UCSD-AML1 (cell line): ENCODE data around the gene ADAM12.
"Not testable (repeated sequence)": the region's sequence is repeated elsewhere in the genome, so short reads cannot be mapped to it uniquely, and the experiment has no call there.

Experiments
- DNase-seq: peaks from one replicate; lab custom pipeline; 2025; ENCODE audit not compliant: unreplicated experiment; lab: John Stamatoyannopoulos, UW

ADAM12 gene

DNA sequence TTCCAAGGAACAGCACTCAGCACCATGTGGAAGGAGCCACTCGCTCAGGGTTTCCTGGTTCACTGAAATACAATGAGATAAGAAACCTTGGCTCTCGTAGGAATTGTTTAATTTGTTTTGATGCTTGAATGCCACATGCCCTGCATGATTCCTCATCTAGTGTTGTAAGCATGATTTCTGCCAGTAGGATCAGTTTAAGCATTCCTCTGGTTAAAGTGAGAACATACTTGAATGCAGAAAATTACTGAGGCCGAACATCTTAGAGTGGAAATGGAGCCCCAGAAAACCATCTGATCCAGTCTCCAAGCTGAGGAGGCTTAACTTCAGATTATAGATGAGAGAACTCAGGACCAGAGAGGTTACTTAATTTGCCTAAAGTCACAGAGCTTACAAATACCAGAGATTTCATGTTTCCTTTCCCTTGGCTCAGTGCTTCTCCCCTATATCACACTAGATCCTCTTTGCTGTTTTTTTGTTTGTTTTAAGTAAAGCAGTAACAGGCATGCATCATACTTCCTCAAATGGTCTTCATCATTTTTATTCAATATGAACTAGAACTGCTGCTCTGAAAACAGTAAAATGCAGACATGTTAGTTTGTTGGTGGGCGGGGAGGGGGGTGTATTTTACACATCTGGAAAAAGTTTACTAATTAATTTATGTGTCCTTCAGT is 125.1 kb downstream of the ADAM12 start:
- DNase-seq = no peak

DNA sequence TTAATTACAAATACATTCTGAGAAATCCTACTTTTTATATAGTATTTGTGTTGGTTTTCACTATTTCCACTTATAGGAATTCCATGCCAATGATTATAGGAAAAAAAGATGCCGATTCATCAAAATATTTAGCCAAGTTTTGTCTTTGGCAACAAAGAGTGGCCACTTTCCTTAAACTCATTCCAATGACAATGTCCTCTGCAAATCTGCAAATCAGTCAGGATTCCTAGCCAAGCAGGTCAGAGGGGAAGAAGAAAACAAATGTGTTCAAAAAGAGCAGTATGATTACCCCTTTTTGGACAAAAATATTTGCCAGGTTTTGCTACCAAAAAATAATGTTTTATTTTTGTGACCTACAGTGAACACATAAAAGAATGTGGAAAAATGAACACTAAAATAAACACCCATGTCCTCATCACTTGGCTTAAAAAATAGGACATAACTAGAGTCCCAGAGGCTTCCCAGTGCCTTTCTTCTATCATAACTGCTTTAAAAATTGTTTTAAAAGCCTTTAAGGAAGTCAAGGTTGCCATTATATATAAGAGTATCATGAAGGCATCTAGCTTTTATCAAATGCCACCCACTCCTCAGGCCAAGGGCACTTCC is 125.9 kb downstream of the ADAM12 start:
- DNase-seq = no peak

DNA sequence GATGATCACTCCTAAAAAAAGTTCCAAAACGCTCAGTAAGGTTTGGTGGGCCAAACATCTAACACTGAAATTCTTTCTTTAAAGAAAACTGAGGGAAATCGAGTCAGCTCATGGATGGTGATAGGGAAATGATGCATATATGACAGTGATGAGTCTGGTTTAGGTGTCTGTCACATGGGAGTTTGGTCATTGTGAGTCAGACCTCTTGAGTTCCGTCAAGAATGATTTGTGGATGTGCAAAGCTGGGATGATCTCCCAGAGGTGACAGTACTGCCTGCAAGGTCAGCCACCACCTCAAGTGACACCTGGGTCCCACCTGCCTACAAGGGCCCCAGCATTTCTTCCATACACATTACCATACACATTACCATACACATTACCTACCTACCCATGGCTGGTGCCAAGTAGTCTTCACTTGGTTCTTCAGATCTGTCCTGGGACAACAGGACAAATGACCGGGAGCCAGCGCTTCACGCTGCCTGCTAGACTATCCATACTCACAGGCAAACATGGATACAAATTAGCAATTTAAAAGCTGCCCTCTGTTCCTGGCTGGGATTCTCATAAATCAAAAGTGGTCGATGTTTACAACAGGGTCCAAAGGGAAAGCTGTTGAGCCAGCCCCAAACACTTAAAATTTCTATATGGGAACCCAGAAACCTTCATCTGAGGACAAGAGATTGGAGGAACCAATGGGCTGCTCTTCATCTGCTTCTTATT is 128.4 kb downstream of the ADAM12 start:
- DNase-seq = no peak

DNA sequence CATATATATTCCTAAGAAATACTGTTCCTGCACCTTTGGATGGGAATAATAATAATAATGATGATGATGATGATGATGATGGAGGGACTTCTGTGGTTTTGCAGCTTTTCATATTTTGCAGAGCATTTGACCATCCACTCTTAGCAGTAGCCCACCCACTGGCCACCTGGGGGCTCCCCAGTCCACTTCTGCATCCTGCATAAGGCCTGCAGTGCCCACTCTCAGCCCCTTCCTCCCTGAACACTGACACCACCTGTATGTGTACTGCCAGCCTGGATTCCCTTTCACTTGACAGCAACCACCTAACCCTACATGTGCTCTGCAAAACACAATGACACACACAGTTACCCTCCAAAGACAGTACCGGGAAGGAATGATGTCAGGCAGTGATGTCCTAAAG is 131.4 kb downstream of the ADAM12 start:
- no peak for DNase-seq

DNA sequence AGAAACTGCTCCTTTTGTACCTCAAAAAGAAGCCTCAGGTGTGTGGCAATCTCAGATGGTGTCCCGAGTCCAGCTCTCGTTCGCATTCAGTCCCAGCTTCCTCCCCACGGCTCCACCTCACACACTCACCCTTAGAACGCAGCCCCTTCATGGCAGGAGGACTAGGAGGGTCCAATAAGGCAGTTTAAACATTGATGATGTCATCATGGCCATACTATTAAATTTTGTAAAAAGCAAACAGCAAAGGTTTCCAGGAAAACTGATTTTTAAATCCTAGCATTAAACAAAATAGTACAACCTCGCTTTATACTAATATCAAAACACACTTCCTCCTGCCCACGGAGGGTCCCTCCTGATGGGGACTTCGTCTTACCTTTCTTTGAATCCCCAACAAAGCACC is 133.0 kb downstream of the ADAM12 start:
- no peak for DNase-seq

DNA sequence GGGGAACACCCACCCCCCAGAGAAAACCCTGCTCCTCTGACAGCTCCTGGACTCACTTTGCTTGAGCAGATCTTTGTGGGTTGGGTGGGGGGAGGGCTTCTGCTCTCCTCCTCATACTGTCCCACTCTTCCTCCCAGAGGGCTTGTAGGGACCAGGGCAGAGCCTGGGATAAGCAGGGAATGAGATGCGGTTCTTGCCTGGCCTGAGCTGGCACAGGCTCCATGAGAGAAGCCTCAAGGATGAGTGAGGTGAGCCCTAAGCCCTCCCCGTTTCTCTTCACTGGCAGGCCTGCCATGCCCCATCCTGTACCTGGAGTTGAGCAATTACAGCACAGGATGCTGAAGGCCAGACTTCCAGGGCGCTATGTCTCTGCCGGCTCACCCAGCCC is 134.7 kb downstream of the ADAM12 start:
- no peak for DNase-seq

DNA sequence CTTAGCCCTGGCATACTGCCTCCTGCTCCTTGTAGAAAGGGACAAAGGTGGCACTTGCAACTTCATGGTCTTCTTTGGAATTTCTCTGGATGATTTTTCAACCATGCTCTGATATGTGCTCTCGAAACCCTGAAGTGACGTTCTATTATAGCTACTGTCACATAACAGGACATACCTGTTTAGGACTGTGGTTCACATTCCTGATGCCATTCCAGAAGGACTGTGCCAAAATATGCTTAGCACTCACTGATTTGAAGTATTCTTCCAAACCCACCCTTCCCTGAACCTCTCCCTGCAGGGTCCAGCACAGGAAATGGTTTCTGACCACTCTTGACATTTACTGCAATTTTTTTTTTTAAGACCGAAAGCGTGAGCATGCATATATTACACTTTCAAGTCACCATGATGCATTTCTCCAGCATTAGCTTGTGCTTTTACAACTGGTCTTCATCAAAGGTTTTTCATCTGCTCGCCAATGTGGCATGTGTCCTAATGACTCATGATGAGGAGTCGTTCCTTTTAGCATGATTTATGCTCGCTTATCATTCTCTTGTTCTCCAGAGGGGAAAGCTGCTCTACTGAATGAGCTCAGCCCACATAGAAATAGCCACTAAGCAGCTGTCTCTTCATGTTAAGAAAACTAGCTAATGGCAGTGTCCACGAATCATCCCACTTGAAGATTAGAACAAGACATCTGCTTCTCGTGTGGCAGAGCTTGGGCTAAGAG is 135.2 kb downstream of the ADAM12 start:
- no peak for DNase-seq

DNA sequence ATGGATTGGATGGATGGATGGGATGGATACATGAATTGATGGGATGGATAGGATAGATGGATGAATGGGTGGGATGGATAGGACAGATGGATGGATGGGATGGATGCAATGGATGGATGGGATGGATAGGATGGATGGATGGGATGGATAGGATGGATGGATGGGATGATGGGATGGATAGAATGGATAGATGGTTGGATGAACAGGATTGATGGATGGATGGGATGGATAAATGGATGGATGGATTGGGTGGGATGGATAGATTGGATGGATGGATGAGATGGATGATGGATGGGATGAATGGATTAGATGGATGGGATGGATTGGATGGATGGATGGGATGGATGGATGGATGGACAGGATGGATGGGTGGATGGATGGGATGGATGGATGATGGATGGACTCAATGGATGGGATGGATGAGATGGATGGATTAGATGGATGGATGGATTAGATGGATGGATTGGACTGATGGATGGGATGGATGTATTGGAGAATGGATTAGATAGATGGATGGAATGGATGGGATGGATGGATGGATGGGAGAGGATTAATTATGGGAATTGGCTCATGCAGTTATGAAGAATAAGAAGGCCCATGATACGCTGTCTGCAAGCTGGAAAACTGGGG is 136.4 kb downstream of the ADAM12 start:
- DNase-seq = no peak

DNA sequence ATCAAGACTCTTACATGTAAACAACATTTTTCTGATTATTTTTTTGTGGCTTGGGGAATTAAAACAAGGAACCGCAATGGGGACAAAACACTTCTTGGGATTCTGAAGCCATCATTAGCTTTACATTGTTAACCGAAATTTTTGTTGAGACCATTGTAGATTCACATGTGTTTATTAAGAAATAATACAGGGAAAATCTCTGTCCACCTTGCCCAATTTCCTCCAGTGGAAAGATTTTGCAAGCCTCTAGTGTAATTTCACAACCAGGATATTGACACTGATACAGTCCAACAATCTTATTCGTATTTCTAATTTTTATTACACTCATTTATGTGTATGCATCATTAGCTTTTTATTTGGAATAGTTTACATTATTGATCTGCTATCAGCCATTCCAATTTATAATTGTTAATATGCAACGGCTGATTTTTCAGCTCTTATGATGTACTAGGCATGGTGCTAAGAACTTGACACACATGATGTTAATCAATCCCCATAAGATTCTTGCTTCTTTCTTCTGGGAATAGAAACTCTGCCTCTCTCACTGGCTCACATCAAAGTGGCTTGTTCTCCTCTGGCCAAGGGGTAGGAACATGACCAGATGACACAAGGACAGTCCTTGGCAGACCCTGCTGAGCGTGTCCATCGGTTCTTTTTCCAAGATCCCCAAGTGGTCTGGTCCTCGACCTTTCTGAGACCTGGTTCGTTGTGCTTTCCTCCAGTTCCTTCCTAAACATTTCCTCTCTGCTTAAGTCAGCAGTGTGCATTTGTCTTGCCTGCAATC is 137.6 kb downstream of the ADAM12 start:
- DNase-seq = no peak

DNA sequence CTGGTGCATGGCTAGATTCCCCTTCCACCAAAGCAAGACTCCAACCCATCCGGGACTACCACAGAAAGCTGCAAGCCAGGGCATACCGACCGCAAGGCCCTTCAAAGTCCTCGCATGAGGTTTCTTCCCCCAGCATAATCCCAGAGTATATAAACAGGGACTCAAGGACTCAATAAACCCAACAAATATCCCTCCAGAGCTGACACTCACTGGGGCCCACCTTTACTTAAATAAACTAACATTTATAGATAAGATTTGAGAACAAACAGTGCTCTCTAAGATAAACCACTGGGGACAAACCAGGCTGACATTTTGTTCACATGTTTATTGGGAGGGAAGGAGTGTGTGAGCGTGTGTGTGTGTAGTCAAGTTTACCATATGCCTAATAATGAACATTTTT is 138.2 kb downstream of the ADAM12 start:
- DNase-seq = no peak

DNA sequence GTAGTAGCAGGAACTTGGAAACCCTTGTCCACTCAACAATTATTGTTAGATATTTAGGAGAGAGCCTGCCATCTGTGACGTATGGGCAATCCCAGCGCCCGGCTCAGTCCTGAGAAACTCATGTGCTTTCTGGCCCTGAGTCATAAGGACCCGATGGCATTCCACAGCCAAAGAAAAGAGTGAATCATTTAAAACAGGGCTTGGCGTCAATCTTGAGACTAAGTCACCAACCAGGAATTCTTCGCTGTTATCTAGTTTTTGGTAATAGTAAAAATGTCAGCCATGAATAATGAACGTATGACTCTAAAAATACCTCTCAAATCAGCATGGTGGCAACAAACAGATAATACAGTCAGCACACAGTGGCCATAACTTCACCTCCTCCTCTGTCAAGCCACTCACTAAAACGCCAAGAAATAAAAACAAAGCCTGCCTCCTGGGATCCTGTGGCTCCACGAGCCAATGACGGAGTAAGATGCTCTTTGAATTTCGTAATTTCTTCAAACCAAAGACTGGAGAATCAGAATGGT is 140.8 kb downstream of the ADAM12 start:
- DNase-seq = no peak

DNA sequence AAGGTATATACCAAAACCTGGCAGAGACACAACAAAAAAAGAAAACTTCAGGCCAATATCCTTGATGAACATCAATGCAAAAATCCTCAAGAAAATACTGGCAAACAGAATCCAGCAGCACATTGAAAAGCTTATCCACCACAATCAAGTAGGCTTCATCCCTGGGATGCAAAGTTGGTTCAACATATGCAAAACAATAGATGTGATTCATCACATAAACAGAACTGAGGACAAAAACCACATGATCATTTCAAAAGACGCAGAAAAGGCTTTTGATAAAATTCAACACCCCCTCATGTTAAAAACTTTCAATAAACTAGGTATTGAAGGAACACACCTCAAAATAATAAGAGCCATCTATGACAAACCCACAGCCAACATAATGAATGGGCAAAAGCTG is 141.9 kb downstream of the ADAM12 start:
- DNase-seq = not testable (repeated sequence)

DNA sequence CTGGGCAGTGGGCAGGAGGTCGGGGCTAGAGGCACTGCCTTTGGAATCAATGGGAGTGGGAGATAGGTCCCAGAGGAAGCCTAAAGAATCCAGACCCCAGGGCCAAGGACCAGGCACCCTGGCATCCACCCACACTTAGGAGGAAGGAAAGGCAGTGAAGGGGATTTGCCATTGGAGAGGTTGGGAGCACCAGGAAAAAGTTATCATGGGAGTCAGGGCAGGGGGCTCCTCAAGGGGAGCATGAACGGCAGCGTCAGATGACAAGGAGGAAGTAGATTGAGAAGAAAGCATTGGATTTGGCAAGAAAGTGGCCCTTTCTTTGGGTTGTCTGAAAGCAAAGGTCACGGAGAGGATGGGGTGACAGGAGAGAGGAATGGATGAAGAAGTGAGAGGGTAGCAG is 142.8 kb downstream of the ADAM12 start:
- no peak for DNase-seq

DNA sequence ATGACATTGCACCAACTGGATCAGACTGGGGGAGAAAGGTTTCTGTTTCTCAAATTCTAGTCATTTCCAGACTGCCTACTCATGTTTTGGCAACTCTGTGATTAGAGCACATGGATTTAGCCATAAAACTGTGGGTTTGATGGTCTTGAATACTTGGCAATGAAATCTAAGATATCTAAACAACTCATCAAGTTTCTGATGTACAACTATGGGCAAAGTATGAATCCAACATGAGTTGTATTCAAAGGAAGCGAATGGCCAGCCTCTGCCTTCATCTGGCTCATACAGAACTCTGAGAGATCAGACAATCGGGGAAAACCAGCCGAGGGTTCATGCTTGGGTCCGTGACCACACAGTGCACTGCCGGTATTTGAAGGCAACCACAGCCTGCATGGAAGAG is 144.3 kb downstream of the ADAM12 start:
- DNase-seq = no peak

DNA sequence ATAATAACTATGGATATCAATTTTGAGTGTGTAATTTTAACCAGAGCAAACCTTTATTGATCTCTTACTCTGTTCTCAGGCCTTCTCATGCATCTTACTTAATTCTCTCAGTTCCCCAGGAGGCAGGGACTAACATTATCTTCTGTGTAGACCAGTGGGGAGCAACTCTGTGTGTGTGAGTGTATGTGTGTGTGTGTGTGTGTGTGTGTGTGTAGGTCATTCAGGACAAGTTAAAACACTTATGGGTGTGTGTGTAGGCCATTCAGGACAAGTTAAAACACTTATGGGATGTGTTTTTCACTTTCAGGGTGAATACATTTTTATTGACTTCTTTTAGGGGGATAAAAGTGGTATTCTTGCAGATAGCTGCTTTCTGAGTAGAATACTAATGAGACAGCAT is 145.0 kb downstream of the ADAM12 start:
- DNase-seq = no peak

DNA sequence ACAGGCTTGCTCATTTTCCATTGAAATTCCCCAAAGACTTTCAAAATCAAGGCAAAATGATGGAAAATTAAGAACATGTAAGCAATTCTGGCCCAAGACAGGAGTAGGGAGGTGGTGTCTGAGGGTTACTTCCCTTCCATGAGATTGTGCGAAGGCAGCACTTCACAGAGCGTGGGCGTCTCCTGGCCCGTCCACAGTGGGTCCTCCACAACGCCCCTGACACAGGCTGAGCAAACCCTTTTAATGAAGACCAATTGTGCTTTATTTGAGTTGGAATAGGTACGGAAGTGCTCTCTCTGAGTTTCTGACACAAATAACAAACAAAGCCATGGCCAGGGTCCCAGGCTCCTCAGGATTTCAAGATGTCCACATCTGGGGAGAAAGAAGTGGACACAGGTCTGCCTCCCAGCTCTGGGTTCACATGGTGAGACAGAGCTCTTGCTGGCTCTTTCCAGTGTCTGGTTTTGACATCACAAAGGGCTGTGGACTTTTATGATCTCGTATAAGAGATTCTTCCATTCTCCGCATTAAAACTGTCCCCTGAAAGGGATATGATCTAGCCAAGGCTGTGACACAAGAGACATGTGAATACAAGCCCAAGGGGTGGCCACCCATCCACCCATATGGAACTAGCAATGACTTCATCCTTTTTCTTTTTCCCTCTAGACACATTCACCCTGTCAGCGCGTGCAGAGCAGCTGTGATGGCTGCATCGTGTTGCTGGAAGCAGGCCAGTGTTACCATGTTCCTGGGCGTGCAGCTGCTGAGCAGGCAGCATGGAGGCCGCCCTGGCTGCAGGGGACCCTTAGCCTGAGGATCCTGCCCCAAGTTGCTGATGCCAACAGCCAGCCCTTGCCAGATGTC is 145.6 kb downstream of the ADAM12 start:
- no peak for DNase-seq

DNA sequence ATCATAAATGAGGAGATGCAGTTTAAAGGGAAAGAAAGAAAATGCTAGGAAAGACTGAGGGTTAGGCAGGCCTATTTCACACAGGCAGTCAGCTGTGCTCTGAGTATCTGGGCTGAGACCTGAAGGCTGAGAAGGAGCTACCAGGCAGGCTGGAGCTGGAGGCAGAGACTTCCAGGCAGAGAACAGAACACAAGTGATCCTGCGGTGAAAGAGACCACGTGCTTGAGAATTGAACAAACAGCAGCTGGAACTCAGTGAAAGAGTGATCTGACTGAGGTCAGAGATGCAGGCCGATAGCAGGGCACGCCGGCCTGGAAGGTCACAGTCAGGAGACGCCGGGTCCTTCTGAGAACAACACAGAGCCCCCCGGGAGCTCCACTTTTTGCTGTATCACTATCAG is 147.8 kb downstream of the ADAM12 start:
- DNase-seq = no peak

DNA sequence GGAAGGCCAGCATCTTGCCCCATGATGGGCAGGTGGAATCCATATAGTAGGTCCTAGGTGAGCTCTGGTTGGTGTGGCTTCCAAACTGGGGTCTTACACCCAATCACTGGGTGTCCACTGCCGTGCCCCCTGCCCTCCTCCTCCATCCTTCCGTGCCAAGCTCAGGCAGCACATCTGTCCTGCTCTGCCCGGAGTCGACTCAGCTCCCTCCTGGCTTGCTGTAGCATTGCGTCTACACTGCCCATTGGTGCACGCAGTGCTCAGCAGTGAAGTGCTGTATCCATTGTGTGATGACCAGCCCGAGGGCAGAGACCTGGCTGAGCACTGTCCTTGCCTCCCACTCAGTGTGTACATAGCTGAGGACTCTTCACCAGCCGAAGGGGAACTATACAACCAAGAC is 148.4 kb downstream of the ADAM12 start:
- DNase-seq = no peak
